ENCODE results near the gene HIPK4. TPM values are rescaled to one million over a fixed set of nuclear protein-coding genes. Genes with fewer than 3 reads are reported as not detected.
A peak's percentile ranks its signal among the peaks of the same experiment; 100 is the strongest.

HIPK4 gene
- polyA plus RNA-seq, 3 donors = 0.09 TPM; not detected in 2

DNA sequence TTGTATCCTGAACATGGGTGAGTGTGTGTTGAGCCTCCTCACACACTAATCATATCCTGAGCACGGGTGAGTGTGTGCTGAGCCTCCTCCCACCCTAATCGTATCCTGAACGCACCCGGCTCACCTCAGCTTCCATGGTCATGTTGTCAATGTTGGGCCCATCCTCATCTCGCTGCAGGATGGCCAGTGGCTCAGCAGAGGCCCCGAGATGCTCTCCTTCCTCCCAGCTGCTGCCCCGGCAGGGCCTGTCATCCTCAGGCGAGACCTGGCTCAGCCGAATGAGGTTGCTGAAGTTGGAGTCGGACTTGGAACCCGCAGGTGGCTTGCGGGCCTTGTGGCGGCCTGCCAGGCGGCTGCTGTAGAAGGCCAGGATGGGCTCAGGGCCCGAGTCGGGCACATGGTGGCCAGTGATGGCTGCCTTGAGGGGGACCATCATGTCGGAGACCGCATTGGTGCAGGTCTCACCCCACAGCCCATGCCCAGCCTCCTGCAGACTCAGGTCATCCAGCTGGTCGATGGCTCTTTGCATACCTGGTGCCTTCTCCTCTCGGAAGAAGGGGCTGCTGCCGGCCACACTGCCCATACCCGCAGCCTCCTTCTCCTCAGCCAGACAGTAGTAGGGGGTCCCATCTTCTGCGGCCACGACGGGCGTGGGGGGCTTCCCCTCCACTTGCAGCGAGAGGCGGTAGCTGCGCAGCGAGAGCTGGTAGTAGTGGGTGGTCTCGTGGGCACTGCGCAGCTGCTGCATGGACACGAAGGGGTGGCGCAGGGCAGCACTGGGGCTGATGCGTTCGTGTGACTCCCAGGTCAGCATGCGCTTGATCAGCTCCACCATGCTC lies 9.6 kb downstream of the HIPK4 start:
- intact Hi-C loops (cut with micrococcal nuclease) = no loop called here

DNA sequence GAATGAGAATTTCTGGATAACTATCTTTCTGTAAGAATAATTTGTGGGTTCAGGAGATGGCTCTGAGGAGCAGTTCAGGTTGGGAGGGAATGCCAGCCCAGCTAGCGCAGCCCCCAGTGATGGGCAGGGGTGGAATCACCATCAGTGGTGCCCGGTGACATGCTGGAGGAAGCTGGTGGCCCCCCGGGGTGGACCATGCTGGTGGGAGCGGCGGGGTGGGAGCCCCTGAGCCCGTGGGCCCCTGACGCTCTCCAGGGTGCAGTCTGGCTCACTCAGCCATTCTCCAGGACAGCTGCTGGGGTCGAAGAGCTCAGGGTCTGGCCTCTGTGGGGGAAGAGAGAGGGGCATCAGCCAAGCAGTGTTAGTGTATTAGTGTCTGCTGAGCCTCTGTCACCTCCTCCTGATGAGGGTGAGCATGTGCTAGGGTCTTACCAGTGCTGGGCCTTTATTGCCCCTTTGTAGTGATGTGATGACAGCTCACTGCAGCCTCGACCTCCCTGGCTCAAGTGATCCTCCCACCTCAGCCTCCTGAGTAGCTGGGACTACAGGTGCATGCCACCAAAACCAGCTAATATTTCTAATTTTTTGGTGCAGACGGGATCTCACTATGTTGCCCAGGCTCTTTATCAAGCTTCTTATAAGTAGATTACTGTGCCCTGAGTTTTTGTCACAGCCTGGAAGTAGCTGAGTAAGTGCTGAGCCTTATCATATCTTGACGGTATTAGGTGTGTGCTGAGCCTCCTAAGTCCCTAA lies 10.4 kb downstream of the HIPK4 start:
- Mint-ChIP-seq H3K27me3 (ENCODE audit: low read depth in 3 of 3) (peaks cover 0 to 6% (median 0%) of the 10 kb centered on the region in 3 donors), H3K36me3 (peaks cover 32 to 55% of the 10 kb centered on the region in 2 donors), H3K9me3 (peaks cover 0 to 2% (median 0%) of the 10 kb centered on the region in 7 donors), H3K4me1 (no peaks in the 10 kb centered on the region), H3K4me3 (no peak overlapping the region), H3K27ac (peak overlapping the region in 1 of 7 donors; percentile 2)
- Histone ChIP-seq H3K9ac (ENCODE audit: insufficient read depth, low read length, poor library complexity, severe bottlenecking) (no peak overlapping the region), H4K20me1 (ENCODE audit: insufficient read depth, low read length) (peaks cover 4% of the 10 kb centered on the region), H3K4me2 (replicated peaks; ENCODE audit: extremely low read depth, low read length, poor library complexity, severe bottlenecking) (no peak overlapping the region), H3K36me3 (replicated peaks in 1 of 2; ENCODE audit: control insufficient read depth in 1 of 2, insufficient read depth in 2 of 2, low read length in 2 of 2) (peaks cover 26 to 50% of the 10 kb centered on the region in 2 donors), H3K27me3 (ENCODE audit: control insufficient read depth in 2 of 2, insufficient read depth in 2 of 2, low read length in 2 of 2) (no peaks in the 10 kb centered on the region), H2AFZ (ENCODE audit: insufficient read depth, low read depth, low read length, poor library complexity, severe bottlenecking) (no peak overlapping the region), H3K4me3 (replicated peaks in 1 of 3; ENCODE audit: low read depth in 2 of 3, low read length in 3 of 3) (no peak overlapping the region), H3K4me1 (ENCODE audit: control insufficient read depth in 1 of 2, insufficient read depth in 2 of 2, low read length in 2 of 2) (no peaks in the 10 kb centered on the region), H3K9me3 (replicated peaks in 1 of 2; ENCODE audit: control insufficient read depth in 1 of 2, insufficient read depth in 1 of 2, low read length in 2 of 2) (no peaks in the 10 kb centered on the region), H3K27ac (ENCODE audit: low read depth in 1 of 2, low read length in 2 of 2) (no peak overlapping the region), H3K79me2 (ENCODE audit: insufficient read depth, low read length) (no peaks in the 10 kb centered on the region)
- intact Hi-C loops (cut with micrococcal nuclease) = no loop called here
- TF ChIP-seq, protein P1, sequence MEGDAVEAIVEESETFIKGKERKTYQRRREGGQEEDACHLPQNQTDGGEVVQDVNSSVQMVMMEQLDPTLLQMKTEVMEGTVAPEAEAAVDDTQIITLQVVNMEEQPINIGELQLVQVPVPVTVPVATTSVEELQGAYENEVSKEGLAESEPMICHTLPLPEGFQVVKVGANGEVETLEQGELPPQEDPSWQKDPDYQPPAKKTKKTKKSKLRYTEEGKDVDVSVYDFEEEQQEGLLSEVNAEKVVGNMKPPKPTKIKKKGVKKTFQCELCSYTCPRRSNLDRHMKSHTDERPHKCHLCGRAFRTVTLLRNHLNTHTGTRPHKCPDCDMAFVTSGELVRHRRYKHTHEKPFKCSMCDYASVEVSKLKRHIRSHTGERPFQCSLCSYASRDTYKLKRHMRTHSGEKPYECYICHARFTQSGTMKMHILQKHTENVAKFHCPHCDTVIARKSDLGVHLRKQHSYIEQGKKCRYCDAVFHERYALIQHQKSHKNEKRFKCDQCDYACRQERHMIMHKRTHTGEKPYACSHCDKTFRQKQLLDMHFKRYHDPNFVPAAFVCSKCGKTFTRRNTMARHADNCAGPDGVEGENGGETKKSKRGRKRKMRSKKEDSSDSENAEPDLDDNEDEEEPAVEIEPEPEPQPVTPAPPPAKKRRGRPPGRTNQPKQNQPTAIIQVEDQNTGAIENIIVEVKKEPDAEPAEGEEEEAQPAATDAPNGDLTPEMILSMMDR (IDR thresholded peaks at IDR 0.05) = no peak
- 96% methylated on average over 8 of the region's 11 CpGs for WGBS (ENCODE audit: insufficient coverage)
- DNase-seq = no peak

More for the DNA sequence above, 9.6 kb downstream of the HIPK4 start:
- H3K36me3 ChIP-seq (replicated peaks in 1 of 2; ENCODE audit: control insufficient read depth in 1 of 2, insufficient read depth in 2 of 2, low read length in 2 of 2) = peaks cover 25 to 45% of the 10 kb centered on the region in 2 donors
- H3K4me1 Mint-ChIP-seq = no peaks in the 10 kb centered on the region
- H3K79me2 ChIP-seq (ENCODE audit: insufficient read depth, low read length) = no peaks in the 10 kb centered on the region
- no peaks in the 10 kb centered on the region for H3K4me1 ChIP-seq (ENCODE audit: control insufficient read depth in 1 of 2, insufficient read depth in 2 of 2, low read length in 2 of 2)
- peak overlapping the region in 1 of 7 donors; percentile 48 for H3K27ac Mint-ChIP-seq
- H4K20me1 ChIP-seq (ENCODE audit: insufficient read depth, low read length) = peaks cover 4% of the 10 kb centered on the region
- peaks cover 0 to 2% (median 0%) of the 10 kb centered on the region in 7 donors for H3K9me3 Mint-ChIP-seq
- DNase-seq = no peak
- H3K4me3 ChIP-seq (replicated peaks in 1 of 3; ENCODE audit: low read depth in 2 of 3, low read length in 3 of 3) = no peak overlapping the region
- no peak overlapping the region for H3K4me2 ChIP-seq (replicated peaks; ENCODE audit: extremely low read depth, low read length, poor library complexity, severe bottlenecking)
- no peaks in the 10 kb centered on the region for H3K9me3 ChIP-seq (replicated peaks in 1 of 2; ENCODE audit: control insufficient read depth in 1 of 2, insufficient read depth in 1 of 2, low read length in 2 of 2)
- no peak overlapping the region for H3K9ac ChIP-seq (ENCODE audit: insufficient read depth, low read length, poor library complexity, severe bottlenecking)
- no peaks in the 10 kb centered on the region for H3K27me3 ChIP-seq (ENCODE audit: control insufficient read depth in 2 of 2, insufficient read depth in 2 of 2, low read length in 2 of 2)
- peaks cover 0 to 10% (median 2%) of the 10 kb centered on the region in 3 donors for H3K27me3 Mint-ChIP-seq (ENCODE audit: low read depth in 3 of 3)
- no peak overlapping the region for H3K4me3 Mint-ChIP-seq
- 95% methylated on average over 25 of the region's 37 CpGs for WGBS (ENCODE audit: insufficient coverage)
- H2AFZ ChIP-seq (ENCODE audit: insufficient read depth, low read depth, low read length, poor library complexity, severe bottlenecking) = no peak overlapping the region
- no peak overlapping the region for H3K27ac ChIP-seq (ENCODE audit: low read depth in 1 of 2, low read length in 2 of 2)
- H3K36me3 Mint-ChIP-seq = peaks cover 27 to 47% of the 10 kb centered on the region in 2 donors
- TF ChIP-seq, protein P1 (IDR thresholded peaks at IDR 0.05) = no peak

Data from CD14-positive monocyte (primary cell).